Measurements from ENCODE around the gene AUTS2. TPM values are rescaled to one million over a fixed set of nuclear protein-coding genes. Genes with fewer than 3 reads are reported as not detected.

AUTS2 gene
- total RNA-seq, 2 experiments from 2014 or later = 15.2 to 16.3 TPM

DNA sequence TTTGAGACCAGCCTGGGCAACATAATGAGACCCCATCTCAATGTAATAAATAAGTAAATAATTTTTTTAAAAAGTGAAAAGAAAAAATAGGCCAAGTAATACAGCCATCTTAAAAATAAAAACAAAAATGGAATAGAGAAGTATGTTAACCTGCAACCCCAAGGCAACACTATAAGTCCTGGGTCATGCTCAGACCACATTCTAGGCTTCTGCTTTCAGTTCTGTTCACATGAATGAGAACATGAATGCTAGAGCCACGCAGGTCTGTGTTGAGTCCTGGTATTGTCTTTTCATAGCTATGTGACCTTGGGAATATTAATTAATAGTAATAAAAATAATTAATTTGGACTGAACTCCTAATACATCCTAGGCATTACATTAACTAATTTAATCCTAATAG lies 284.0 kb downstream of the AUTS2 start:
- Mint-ChIP-seq H3K27ac (no peak overlapping the region), H3K4me3 (no peak overlapping the region), H3K27me3 (ENCODE audit: low read depth) (peaks cover 3% of the 10 kb centered on the region), H3K36me3 (ENCODE audit: low read depth) (no peaks in the 10 kb centered on the region), H3K9me3 (ENCODE audit: insufficient read depth) (no peaks in the 10 kb centered on the region), H3K4me1 (ENCODE audit: low read depth) (no peaks in the 10 kb centered on the region)
- ChIA-PET POLR2A (no interaction called here), CTCF (no interaction called here)
- ATAC-seq (no peak), DNase-seq (no peak)

DNA sequence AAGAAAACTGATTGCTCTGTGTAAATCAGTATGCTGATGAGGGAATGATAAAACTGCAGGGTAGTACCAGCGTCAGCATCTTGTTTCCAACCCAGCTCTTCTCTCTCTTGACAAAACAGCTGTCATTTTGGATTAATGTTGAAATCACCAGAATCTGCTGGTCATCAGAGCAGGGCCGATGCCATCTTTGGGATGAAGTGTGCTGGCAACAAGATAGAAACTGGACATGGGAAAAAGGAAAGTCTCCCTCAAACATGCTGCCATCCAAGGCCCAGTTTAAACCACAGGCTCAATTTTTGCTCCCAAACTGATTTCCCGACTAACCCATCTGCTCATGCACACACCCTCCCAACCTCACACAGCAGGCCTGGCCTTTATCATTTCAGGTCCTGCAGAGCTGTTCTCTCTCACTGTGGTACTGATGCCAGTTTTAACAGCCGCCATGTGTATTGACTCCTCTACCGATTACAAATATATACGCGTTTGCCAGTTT lies 285.2 kb downstream of the AUTS2 start:
- Mint-ChIP-seq H3K9me3 (ENCODE audit: insufficient read depth) (no peaks in the 10 kb centered on the region), H3K27me3 (ENCODE audit: low read depth) (peaks cover 3% of the 10 kb centered on the region), H3K27ac (no peak overlapping the region), H3K4me3 (no peak overlapping the region), H3K36me3 (ENCODE audit: low read depth) (no peaks in the 10 kb centered on the region), H3K4me1 (ENCODE audit: low read depth) (no peaks in the 10 kb centered on the region)
- ATAC-seq (no peak), DNase-seq (no peak)
- POLR2A ChIA-PET = no interaction called here
- CTCF ChIA-PET = no interaction called here

GRCh38 chr7:69885431-69885830 lies 287.2 kb downstream of the AUTS2 start:
- Mint-ChIP-seq H3K9me3 (ENCODE audit: insufficient read depth) (no peaks in the 10 kb centered on the region), H3K4me3 (no peak overlapping the region), H3K36me3 (ENCODE audit: low read depth) (no peaks in the 10 kb centered on the region), H3K27me3 (ENCODE audit: low read depth) (peaks cover 3% of the 10 kb centered on the region), H3K27ac (no peak overlapping the region), H3K4me1 (ENCODE audit: low read depth) (no peaks in the 10 kb centered on the region)
- ATAC-seq (no peak), DNase-seq (no peak)
- ChIA-PET CTCF (no interaction called here), POLR2A (no interaction called here)

DNA sequence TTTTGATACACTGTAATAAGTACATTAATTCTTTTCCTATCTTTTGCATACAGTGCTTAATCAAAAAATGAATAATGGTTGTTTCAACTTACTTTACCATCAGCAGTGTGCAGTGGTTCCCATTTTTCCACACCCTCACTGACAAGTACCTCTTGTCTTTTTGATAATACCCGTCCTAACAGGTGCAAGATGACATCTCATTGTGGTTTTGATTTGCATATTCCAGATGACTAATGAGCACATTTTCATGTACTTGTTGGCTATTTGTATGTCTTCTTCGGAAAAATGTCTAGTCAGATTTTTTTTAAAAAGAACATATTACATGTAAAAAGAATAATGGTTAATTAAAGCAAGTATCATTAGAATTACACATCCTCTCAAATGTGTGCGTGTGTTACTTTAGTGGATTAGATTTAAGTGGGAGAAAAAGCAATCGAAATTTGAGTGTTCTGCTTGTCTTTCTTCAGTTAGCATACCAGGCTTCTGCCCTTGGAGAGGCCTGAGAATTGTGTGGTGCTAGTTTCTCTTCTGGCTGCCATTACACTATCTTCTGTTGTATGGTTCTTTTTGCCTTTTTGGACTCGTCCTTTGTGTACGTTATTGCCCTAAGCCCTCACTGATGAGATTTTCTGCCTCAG lies 291.2 kb downstream of the AUTS2 start:
- no peak for ATAC-seq
- no peak for DNase-seq
- POLR2A ChIA-PET = no interaction called here
- CTCF ChIA-PET = no interaction called here
- Mint-ChIP-seq H3K36me3 (ENCODE audit: low read depth) (no peaks in the 10 kb centered on the region), H3K4me3 (no peak overlapping the region), H3K27ac (no peak overlapping the region), H3K9me3 (ENCODE audit: insufficient read depth) (no peaks in the 10 kb centered on the region), H3K4me1 (ENCODE audit: low read depth) (no peaks in the 10 kb centered on the region), H3K27me3 (ENCODE audit: low read depth) (no peaks in the 10 kb centered on the region)

- ChIA-PET CTCF (no interaction called here), POLR2A (no interaction called here)
- H3K4me1 Mint-ChIP-seq (ENCODE audit: low read depth) = no peaks in the 10 kb centered on the region
- no peak for ATAC-seq
- DNase-seq = no peak
- no peaks in the 10 kb centered on the region for H3K9me3 Mint-ChIP-seq (ENCODE audit: insufficient read depth)
- H3K27ac Mint-ChIP-seq = no peak overlapping the region
- H3K4me3 Mint-ChIP-seq = no peak overlapping the region
- H3K36me3 Mint-ChIP-seq (ENCODE audit: low read depth) = no peaks in the 10 kb centered on the region
- H3K27me3 Mint-ChIP-seq (ENCODE audit: low read depth) = no peaks in the 10 kb centered on the region
These were observed 291.7 kb downstream of the AUTS2 start for GRCh38 chr7:69889976-69890351.

DNA sequence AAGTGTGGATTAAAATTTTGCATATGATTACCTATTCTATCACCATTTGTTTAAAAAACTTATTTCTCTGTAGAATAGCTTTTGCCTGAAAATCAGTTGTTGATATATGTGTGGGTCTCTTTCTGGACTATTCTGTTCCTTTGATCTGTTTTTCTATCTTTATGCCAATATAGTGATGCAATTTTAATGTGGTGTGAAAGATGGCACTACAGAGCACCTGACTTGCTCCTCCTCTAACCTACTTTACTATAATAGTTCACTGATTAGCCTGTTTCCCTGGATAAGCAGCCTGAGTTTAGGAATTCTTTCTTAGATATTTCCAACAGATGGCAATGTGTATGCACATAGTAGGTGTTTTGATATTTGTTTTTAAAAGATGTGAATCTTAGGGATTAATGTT lies 294.5 kb downstream of the AUTS2 start:
- DNase-seq (no peak), ATAC-seq (no peak)
- Mint-ChIP-seq H3K4me1 (ENCODE audit: low read depth) (no peaks in the 10 kb centered on the region), H3K9me3 (ENCODE audit: insufficient read depth) (no peaks in the 10 kb centered on the region), H3K4me3 (no peak overlapping the region), H3K36me3 (ENCODE audit: low read depth) (no peaks in the 10 kb centered on the region), H3K27me3 (ENCODE audit: low read depth) (no peaks in the 10 kb centered on the region), H3K27ac (no peak overlapping the region)
- ChIA-PET CTCF (no interaction called here), POLR2A (no interaction called here)

DNA sequence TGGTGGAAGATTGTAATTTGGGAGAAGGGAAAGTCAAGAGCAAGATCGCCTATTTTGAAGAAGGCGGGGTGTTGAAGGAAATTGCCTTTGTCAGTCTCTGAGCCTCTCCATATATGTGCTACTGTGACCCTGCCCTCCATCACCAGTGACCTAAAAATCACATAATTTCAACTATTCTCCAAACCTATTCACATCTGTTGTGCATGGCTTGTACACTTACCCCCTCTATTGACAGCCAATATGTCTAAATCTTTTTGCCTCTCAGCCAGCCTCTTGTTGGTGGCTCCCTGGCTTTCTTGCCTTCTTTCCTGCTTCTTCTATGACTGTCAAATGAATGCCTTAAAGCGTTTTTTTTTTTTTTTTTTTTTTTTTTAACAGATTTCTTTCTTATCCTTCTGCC lies 295.6 kb downstream of the AUTS2 start:
- CTCF ChIA-PET = no interaction called here
- Mint-ChIP-seq H3K4me1 (ENCODE audit: low read depth) (peaks cover 3% of the 10 kb centered on the region), H3K27me3 (ENCODE audit: low read depth) (no peaks in the 10 kb centered on the region), H3K36me3 (ENCODE audit: low read depth) (no peaks in the 10 kb centered on the region), H3K27ac (no peak overlapping the region), H3K4me3 (no peak overlapping the region), H3K9me3 (ENCODE audit: insufficient read depth) (no peaks in the 10 kb centered on the region)
- no peak for DNase-seq
- POLR2A ChIA-PET = no interaction called here
- ATAC-seq = no peak

DNA sequence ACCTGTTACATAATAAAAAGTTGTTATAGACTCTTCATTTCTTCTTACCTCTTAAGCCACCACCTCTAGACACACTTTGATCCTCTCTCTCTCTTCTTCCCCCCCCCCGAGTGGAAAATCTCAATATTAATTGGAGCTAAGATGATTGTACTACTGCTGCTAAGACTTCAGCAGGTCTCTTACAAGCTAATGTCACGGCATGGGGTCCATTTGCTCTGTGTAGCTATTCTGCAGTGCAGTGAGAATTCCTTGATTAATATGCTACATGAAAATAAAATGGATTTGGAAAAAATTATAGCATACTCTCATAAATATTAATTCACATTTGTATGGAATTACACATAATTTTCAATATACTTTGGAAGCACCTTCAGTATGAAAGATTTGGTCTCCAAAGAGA lies 297.2 kb downstream of the AUTS2 start:
- Mint-ChIP-seq H3K9me3 (ENCODE audit: insufficient read depth) (no peaks in the 10 kb centered on the region), H3K27ac (no peak overlapping the region), H3K4me1 (ENCODE audit: low read depth) (peaks cover 3% of the 10 kb centered on the region), H3K27me3 (ENCODE audit: low read depth) (no peaks in the 10 kb centered on the region), H3K4me3 (no peak overlapping the region), H3K36me3 (ENCODE audit: low read depth) (no peaks in the 10 kb centered on the region)
- DNase-seq = no peak
- ChIA-PET CTCF (no interaction called here), POLR2A (interaction anchor here (0.6 kb wide), 1 partner anchor 19 kb away, joined by 3 read pairs; no protein-coding TSS in a partner anchor)
- no peak for ATAC-seq

DNA sequence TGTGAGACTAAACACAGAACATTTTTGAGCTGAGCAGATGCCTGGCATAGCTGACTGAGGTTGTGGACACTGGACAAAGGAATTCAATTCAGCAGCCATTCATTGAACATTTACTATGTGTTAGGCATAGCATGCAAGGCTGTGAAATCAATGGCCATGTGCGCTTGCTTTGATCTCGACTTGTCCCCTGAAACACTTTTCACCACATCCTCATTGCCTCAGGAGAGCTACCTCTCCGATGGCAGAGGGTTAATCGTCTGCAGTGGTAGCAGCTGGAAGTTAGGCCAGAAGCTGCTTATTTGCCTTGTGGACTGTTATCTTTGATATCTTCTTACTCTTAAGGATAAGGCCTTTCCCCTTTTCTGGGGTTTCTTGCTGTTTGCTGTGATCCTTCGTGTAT lies 297.8 kb downstream of the AUTS2 start:
- peaks cover 3% of the 10 kb centered on the region for H3K4me1 Mint-ChIP-seq (ENCODE audit: low read depth)
- ChIA-PET CTCF (no interaction called here), POLR2A (no interaction called here)
- ATAC-seq (no peak), DNase-seq (no peak)
- no peaks in the 10 kb centered on the region for H3K9me3 Mint-ChIP-seq (ENCODE audit: insufficient read depth)
- H3K4me3 Mint-ChIP-seq = no peak overlapping the region
- H3K27ac Mint-ChIP-seq = no peak overlapping the region
- H3K27me3 Mint-ChIP-seq (ENCODE audit: low read depth) = no peaks in the 10 kb centered on the region
- H3K36me3 Mint-ChIP-seq (ENCODE audit: low read depth) = no peaks in the 10 kb centered on the region

GRCh38 chr7:69898189-69898588 lies 299.9 kb downstream of the AUTS2 start:
- Mint-ChIP-seq H3K4me3 (no peak overlapping the region), H3K36me3 (ENCODE audit: low read depth) (no peaks in the 10 kb centered on the region), H3K4me1 (ENCODE audit: low read depth) (peaks cover 3% of the 10 kb centered on the region), H3K9me3 (ENCODE audit: insufficient read depth) (no peaks in the 10 kb centered on the region), H3K27ac (no peak overlapping the region), H3K27me3 (ENCODE audit: low read depth) (peaks cover 3% of the 10 kb centered on the region)
- DNase-seq = no peak
- no peak for ATAC-seq
- ChIA-PET CTCF (no interaction called here), POLR2A (no interaction called here)

DNA sequence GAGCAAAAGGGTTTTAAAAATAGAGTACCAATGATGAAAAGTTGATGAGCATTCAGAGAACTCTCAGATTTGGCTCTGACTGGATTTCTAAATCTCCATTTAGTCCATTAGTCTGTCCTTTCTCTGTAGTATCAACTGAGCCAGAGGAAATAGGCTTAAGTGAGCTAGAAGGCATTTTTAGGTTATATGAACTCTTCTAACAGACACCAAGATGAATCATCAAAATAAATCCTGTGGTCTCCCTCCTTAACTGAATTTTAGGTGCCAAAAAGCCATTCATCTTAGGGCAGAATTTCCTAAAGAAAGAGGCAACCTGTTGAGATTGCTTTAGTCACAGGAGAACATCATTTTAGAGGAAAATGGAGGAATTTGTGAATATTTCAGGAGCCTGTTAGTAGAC lies 305.1 kb downstream of the AUTS2 start:
- CTCF ChIA-PET = no interaction called here
- no peak for DNase-seq
- Mint-ChIP-seq H3K27me3 (ENCODE audit: low read depth) (peaks cover 6% of the 10 kb centered on the region), H3K9me3 (ENCODE audit: insufficient read depth) (no peaks in the 10 kb centered on the region), H3K4me1 (ENCODE audit: low read depth) (peaks cover 4% of the 10 kb centered on the region), H3K36me3 (ENCODE audit: low read depth) (no peaks in the 10 kb centered on the region), H3K4me3 (no peak overlapping the region), H3K27ac (no peak overlapping the region)
- ATAC-seq = no peak
- POLR2A ChIA-PET = no interaction called here

DNA sequence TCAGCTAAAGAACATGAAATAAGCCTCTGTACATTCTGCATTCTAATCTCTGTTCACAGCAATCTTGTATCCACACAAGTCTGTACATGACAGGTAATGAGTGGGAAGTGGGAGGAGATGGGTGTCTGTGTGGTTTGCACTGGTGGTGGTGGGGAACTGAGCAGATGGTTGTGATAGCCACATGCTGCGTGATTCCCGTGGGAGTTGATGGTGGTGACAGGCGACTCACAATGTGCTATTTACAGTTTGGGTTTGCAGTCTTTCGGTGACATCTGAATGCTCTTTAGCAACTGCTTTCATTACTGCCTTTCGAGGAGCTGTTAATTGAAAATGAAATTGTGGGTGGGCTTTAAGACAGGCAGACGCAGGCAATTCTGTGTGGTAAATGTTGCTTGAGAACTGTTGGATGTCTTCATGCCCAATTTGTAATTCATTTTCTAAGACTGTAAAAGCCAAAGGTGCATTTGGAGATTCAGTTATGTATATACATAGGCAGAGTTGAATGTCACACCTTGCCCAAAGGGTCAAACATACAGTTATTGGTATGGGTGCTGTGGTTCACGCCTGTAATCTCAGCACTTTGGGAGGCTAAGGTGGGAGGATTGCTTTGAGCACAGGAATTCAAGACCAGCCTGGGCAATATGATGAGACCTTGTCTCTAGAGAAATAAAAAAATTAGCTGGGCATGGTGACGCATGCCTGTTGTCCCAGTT lies 308.2 kb downstream of the AUTS2 start:
- ATAC-seq = no peak

DNA sequence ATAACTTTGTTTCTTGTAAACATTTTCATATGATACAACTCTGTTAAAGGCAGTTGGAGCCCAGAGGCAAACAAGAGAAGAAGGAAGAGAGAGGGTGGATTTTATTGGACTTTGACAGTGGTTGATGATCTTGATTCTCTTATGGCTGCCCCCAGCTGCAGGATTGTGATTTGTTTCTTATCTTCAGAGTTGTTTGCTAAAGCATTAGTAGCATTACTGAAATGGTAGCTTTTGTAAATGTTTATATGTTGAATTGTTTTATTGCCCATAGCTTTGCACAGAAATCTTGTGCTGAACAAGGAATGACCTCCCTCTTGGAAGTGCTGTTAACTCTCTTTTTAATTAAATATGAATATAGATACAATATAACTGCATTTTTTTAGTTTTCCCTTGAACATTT lies 309.4 kb downstream of the AUTS2 start:
- ChIA-PET CTCF (no interaction called here), POLR2A (no interaction called here)
- peaks cover 4% of the 10 kb centered on the region for H3K4me1 Mint-ChIP-seq (ENCODE audit: low read depth)
- ATAC-seq (no peak), DNase-seq (no peak)
- H3K27me3 Mint-ChIP-seq (ENCODE audit: low read depth) = peaks cover 3% of the 10 kb centered on the region
- no peak overlapping the region for H3K4me3 Mint-ChIP-seq
- no peak overlapping the region for H3K27ac Mint-ChIP-seq
- no peaks in the 10 kb centered on the region for H3K9me3 Mint-ChIP-seq (ENCODE audit: insufficient read depth)
- no peaks in the 10 kb centered on the region for H3K36me3 Mint-ChIP-seq (ENCODE audit: low read depth)

More for the DNA sequence above, 308.2 kb downstream of the AUTS2 start:
- H3K4me3 Mint-ChIP-seq = no peak overlapping the region
- ChIA-PET POLR2A (no interaction called here), CTCF (no interaction called here)
- peaks cover 4% of the 10 kb centered on the region for H3K4me1 Mint-ChIP-seq (ENCODE audit: low read depth)
- H3K9me3 Mint-ChIP-seq (ENCODE audit: insufficient read depth) = no peaks in the 10 kb centered on the region
- peaks cover 6% of the 10 kb centered on the region for H3K27me3 Mint-ChIP-seq (ENCODE audit: low read depth)
- no peak for DNase-seq
- no peak overlapping the region for H3K27ac Mint-ChIP-seq
- no peaks in the 10 kb centered on the region for H3K36me3 Mint-ChIP-seq (ENCODE audit: low read depth)

Measured in activated CD8-positive, alpha-beta T cell treated with anti-CD3 and anti-CD28 coated beads, Interleukin-2, amount 10 ng/mL, durations not matched to agents 7 days and 5 days (primary cell).